ENCODE data around the gene ERVFRD-1.
"Not testable (repeated sequence)": the region's sequence is repeated elsewhere in the genome, so short reads cannot be mapped to it uniquely, and the experiment has no call there.

The ERVFRD-1 gene

GRCh38 chr6:11091141-11091540, 20.4 kb downstream of the ERVFRD-1 start:
- DNase-seq (ENCODE audit: low read depth), result not testable (repeated sequence)

- DNase-seq (ENCODE audit: low read depth), result no peak
Observed at GRCh38 chr6:11089695-11090094, 21.8 kb downstream of the ERVFRD-1 start.

- not testable (repeated sequence) for DNase-seq (ENCODE audit: low read depth)
Observed at GRCh38 chr6:11087141-11087812, 24.2 kb downstream of the ERVFRD-1 start.

- DNase-seq (ENCODE audit: low read depth), result no peak
Observed at GRCh38 chr6:11085758-11086435, 25.6 kb downstream of the ERVFRD-1 start.

GRCh38 chr6:11083956-11084355, 27.6 kb downstream of the ERVFRD-1 start:
- DNase-seq (ENCODE audit: low read depth), result no peak

- no peak for DNase-seq (ENCODE audit: low read depth)
Observed at GRCh38 chr6:11083491-11083890, 28.0 kb downstream of the ERVFRD-1 start.

GRCh38 chr6:11080296-11080695, 31.2 kb downstream of the ERVFRD-1 start:
- no peak for DNase-seq (ENCODE audit: low read depth)

- no peak for DNase-seq (ENCODE audit: low read depth)
Observed at GRCh38 chr6:11078266-11078665, 33.3 kb downstream of the ERVFRD-1 start.

GRCh38 chr6:11076540-11076939, 35.0 kb downstream of the ERVFRD-1 start:
- DNase-seq (ENCODE audit: low read depth), result no peak

GRCh38 chr6:11072101-11072500, 39.4 kb downstream of the ERVFRD-1 start:
- DNase-seq (ENCODE audit: low read depth), result no peak

GRCh38 chr6:11069760-11070159, 41.8 kb downstream of the ERVFRD-1 start:
- no peak for DNase-seq (ENCODE audit: low read depth)

- DNase-seq (ENCODE audit: low read depth), result no peak
Observed at GRCh38 chr6:11067348-11067747, 44.2 kb downstream of the ERVFRD-1 start.

- DNase-seq (ENCODE audit: low read depth), result no peak
Observed at GRCh38 chr6:11066505-11067347, 44.8 kb downstream of the ERVFRD-1 start.

- DNase-seq (ENCODE audit: low read depth), result no peak
Observed at GRCh38 chr6:11065436-11066202, 45.9 kb downstream of the ERVFRD-1 start.

- DNase-seq (ENCODE audit: low read depth), result no peak
Observed at GRCh38 chr6:11064836-11065235, 46.7 kb downstream of the ERVFRD-1 start.

GRCh38 chr6:11062715-11063114, 48.8 kb downstream of the ERVFRD-1 start:
- DNase-seq (ENCODE audit: low read depth), result no peak

- DNase-seq (ENCODE audit: low read depth), result no peak
Observed at GRCh38 chr6:11062083-11062482, 49.4 kb downstream of the ERVFRD-1 start.

GRCh38 chr6:11058406-11058805, 53.1 kb downstream of the ERVFRD-1 start:
- no peak for DNase-seq (ENCODE audit: low read depth)

GRCh38 chr6:11056871-11057270, 54.7 kb downstream of the ERVFRD-1 start:
- DNase-seq (ENCODE audit: low read depth), result no peak

- no peak for DNase-seq (ENCODE audit: low read depth)
Observed at GRCh38 chr6:11055127-11055627, 56.3 kb downstream of the ERVFRD-1 start.

GRCh38 chr6:11054722-11055121, 56.8 kb downstream of the ERVFRD-1 start:
- no peak for DNase-seq (ENCODE audit: low read depth)

GRCh38 chr6:11053307-11053706, 58.2 kb downstream of the ERVFRD-1 start:
- DNase-seq (ENCODE audit: low read depth), result no peak
